Measurements from ENCODE around the gene DCANP1.
A peak's percentile ranks its signal among the peaks of the same experiment; 100 is the strongest.
"Not testable (repeated sequence)": the region's sequence is repeated elsewhere in the genome, so short reads cannot be mapped to it uniquely, and the experiment has no call there.

The DCANP1 gene

GRCh38 chr5:135447298-135447929 is at the start of gene DCANP1:
Gene DCANP1, minus strand, starts transcription at chr5:135447348. Its CDS starts 240 bp downstream, at chr5:135447108.
- no peak for DNase-seq

GRCh38 chr5:135495531-135495930 is 48.4 kb upstream of the DCANP1 start:
- DNase-seq = not testable (repeated sequence)

- no peak for DNase-seq
Measured at GRCh38 chr5:135494196-135494595, 47.0 kb upstream of the DCANP1 start.

- no peak for DNase-seq
Measured at GRCh38 chr5:135493406-135494180, 46.4 kb upstream of the DCANP1 start.

- DNase-seq = no peak
Measured at GRCh38 chr5:135492319-135492626, 45.1 kb upstream of the DCANP1 start.

- no peak for DNase-seq
Measured at GRCh38 chr5:135491552-135492318, 44.6 kb upstream of the DCANP1 start.

- DNase-seq = no peak
Measured at GRCh38 chr5:135491038-135491551, 43.9 kb upstream of the DCANP1 start.

- DNase-seq = no peak
Measured at GRCh38 chr5:135490245-135491037, 43.3 kb upstream of the DCANP1 start.

GRCh38 chr5:135489466-135490244 is 42.5 kb upstream of the DCANP1 start:
- no peak for DNase-seq

GRCh38 chr5:135488727-135489465 is 41.7 kb upstream of the DCANP1 start:
- DNase-seq = peak; percentile 84

GRCh38 chr5:135487839-135488514 is 40.8 kb upstream of the DCANP1 start:
- DNase-seq = no peak

- no peak for DNase-seq
Measured at GRCh38 chr5:135487037-135487395, 39.9 kb upstream of the DCANP1 start.

- DNase-seq = no peak
Measured at GRCh38 chr5:135486131-135487036, 39.2 kb upstream of the DCANP1 start.

GRCh38 chr5:135484674-135485086 is 37.5 kb upstream of the DCANP1 start:
- DNase-seq = peak; percentile 87

GRCh38 chr5:135483254-135483653 is 36.1 kb upstream of the DCANP1 start:
- no peak for DNase-seq

GRCh38 chr5:135482381-135482933 is 35.3 kb upstream of the DCANP1 start:
- no peak for DNase-seq

- no peak for DNase-seq
Measured at GRCh38 chr5:135481909-135482311, 34.8 kb upstream of the DCANP1 start.

- DNase-seq = no peak
Measured at GRCh38 chr5:135481387-135481786, 34.2 kb upstream of the DCANP1 start.

GRCh38 chr5:135480511-135480910 is 33.4 kb upstream of the DCANP1 start:
- no peak for DNase-seq
